SK-N-MC (cell line): ENCODE measurements around the gene CYP27C1.

Source experiments
- EZH2 ChIP-seq: fragments of 200-600 bp; sonication (generic); IDR thresholded peaks from one replicate; pipeline ENCODE4 v1.6.1; 2017; ENCODE audit warnings: antibody characterized with exemption
- FOXP2 ChIP-seq: optimal IDR thresholded peaks from 2 replicates; pipeline ENCODE3; 2011; ENCODE audit warnings: mild to moderate bottlenecking, moderate library complexity; ENCODE audit not compliant: insufficient read depth; ENCODE audit errors: extremely low read length, control extremely low read depth
- POLR2AphosphoS5 ChIP-seq: IDR thresholded peaks from 2 replicates; pipeline ENCODE4 v1.6.1; 2012; ENCODE audit warnings: mild to moderate bottlenecking, low read depth, low read length, borderline replicate concordance

- TF ChIP-seq EZH2 (no peak), POLR2AphosphoS5 (no peak), FOXP2 (no peak)
Measured at GRCh38 chr2:127255146-127255545, 35.0 kb upstream of the CYP27C1 start.
